Gastrocnemius medialis (tissue), 4 donors: ENCODE data around the gene KRTAP5-4.

Source experiments
- CTCF ChIP-seq, 5 experiments: fragments of 450-650 bp in 3 of 5; fragments of 200-600 bp in 2 of 5; sonication (generic) in 2 of 5; IDR thresholded peaks in 4 of 5; conservative IDR thresholded peaks in 1 of 5; 1 replicate in 4 of 5; 2 replicates in 1 of 5; pipeline ENCODE4 v1.5.1; 2016 to 2019; ENCODE audit warnings: antibody characterized with exemption in 5 of 5, mild to moderate bottlenecking in 3 of 5, moderate library complexity in 3 of 5
- POLR2A ChIP-seq, 2 donors: fragments of 450-650 bp; IDR thresholded peaks; one replicate each; pipeline ENCODE4 v1.6.1; 2017; ENCODE audit warnings: antibody characterized with exemption in 2 of 2, mild to moderate bottlenecking in 2 of 2, moderate library complexity in 2 of 2

- TF ChIP-seq POLR2A (IDR thresholded peaks at IDR 0.05), result no peak
- no peak for TF ChIP-seq CTCF (IDR thresholded peaks at IDR 0.05 in 4 of 5, conservative IDR thresholded peaks at IDR 0.05 in 1 of 5)
These were observed 38.4 kb upstream of the KRTAP5-4 start for GRCh38 chr11:1660111-1660867.
